ENCODE results near the gene SGTA. TPM values are rescaled to one million over a fixed set of nuclear protein-coding genes. Genes with fewer than 3 reads are reported as not detected.

Gene SGTA
- total and polyA plus RNA-seq, 2 of the 4 experiments (the other 2 are of a cell fraction): 17.4 to 72.9 TPM

DNA sequence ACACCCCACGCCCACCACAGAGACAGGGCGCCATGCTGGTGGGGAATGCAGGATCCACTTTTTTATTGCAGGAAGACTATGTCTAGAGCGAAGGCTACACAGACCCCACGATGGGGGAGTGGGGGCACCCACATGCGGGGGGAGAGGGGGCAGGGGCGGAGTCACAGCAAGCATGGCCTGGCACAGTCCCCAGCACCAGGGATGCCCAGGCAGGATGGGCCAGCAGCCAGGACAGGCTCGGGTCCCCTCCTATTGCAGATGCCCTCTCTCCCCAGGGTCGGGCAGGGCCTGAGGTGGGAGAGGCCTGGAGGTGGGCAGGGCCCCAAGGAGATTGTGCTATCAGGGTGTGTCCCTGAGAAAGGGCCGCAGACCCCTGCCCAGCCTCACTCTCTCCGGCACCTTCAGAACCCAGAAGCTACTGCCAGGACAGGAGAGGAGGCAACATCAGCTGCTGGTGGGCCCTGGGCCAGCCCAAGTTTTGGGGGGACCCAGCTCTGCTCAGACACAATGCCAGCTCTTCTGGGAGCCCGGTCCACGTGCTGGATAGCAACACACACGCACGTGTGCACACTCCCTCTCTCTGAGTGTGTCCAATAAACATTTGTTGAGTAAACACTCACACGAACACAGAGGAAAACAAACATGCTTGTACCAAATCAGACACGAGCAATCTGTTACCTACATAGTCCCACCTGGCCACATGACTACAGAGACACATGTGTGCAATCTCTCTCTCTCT lies 68.4 kb downstream of the SGTA start:
- TF ChIP-seq, protein P1, sequence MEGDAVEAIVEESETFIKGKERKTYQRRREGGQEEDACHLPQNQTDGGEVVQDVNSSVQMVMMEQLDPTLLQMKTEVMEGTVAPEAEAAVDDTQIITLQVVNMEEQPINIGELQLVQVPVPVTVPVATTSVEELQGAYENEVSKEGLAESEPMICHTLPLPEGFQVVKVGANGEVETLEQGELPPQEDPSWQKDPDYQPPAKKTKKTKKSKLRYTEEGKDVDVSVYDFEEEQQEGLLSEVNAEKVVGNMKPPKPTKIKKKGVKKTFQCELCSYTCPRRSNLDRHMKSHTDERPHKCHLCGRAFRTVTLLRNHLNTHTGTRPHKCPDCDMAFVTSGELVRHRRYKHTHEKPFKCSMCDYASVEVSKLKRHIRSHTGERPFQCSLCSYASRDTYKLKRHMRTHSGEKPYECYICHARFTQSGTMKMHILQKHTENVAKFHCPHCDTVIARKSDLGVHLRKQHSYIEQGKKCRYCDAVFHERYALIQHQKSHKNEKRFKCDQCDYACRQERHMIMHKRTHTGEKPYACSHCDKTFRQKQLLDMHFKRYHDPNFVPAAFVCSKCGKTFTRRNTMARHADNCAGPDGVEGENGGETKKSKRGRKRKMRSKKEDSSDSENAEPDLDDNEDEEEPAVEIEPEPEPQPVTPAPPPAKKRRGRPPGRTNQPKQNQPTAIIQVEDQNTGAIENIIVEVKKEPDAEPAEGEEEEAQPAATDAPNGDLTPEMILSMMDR (conservative IDR thresholded peaks at IDR 0.05; ENCODE audit: low read depth, low read length): no peak
- TF ChIP-seq, protein P2, sequence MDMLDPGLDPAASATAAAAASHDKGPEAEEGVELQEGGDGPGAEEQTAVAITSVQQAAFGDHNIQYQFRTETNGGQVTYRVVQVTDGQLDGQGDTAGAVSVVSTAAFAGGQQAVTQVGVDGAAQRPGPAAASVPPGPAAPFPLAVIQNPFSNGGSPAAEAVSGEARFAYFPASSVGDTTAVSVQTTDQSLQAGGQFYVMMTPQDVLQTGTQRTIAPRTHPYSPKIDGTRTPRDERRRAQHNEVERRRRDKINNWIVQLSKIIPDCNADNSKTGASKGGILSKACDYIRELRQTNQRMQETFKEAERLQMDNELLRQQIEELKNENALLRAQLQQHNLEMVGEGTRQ (IDR thresholded peaks at IDR 0.05; ENCODE audit: low read depth, low read length): no peak
- TF ChIP-seq POLR2A (IDR thresholded peaks at IDR 0.05; ENCODE audit: low read depth, low read length) (no peak), BHLHE40 (IDR thresholded peaks at IDR 0.05; ENCODE audit: low read depth, low read length) (no peak), MAZ (IDR thresholded peaks at IDR 0.05; ENCODE audit: borderline replicate concordance, low read depth, low read length) (no peak), SMC3 (IDR thresholded peaks at IDR 0.05; ENCODE audit: low read depth, low read length) (no peak), FOS (IDR thresholded peaks at IDR 0.05; ENCODE audit: low read depth, low read length) (no peak), CEBPB (IDR thresholded peaks at IDR 0.05; ENCODE audit: low read depth, low read length) (no peak), MXI1 (IDR thresholded peaks at IDR 0.05; ENCODE audit: borderline replicate concordance, low read depth, low read length) (no peak)
- TF ChIP-seq, protein P3, sequence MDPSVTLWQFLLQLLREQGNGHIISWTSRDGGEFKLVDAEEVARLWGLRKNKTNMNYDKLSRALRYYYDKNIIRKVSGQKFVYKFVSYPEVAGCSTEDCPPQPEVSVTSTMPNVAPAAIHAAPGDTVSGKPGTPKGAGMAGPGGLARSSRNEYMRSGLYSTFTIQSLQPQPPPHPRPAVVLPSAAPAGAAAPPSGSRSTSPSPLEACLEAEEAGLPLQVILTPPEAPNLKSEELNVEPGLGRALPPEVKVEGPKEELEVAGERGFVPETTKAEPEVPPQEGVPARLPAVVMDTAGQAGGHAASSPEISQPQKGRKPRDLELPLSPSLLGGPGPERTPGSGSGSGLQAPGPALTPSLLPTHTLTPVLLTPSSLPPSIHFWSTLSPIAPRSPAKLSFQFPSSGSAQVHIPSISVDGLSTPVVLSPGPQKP (IDR thresholded peaks at IDR 0.05; ENCODE audit: borderline replicate concordance, low read depth, low read length): no peak
- Histone ChIP-seq H3K23ac (ENCODE audit: low read depth, low read length) (no peak overlapping the region), H2BK5ac (ENCODE audit: low read depth, low read length, poor library complexity, severe bottlenecking) (no peak overlapping the region), H4K20me1 (ENCODE audit: insufficient read depth, low read length) (no peaks in the 10 kb centered on the region; the same call in none of the 2 replicates), H3K27me3 (ENCODE audit: control insufficient read depth, insufficient read depth, low read length) (no peaks in the 10 kb centered on the region; the same call in 1 of the 2 replicates), H4K91ac (ENCODE audit: insufficient read depth, low read depth, low read length) (no peak overlapping the region), H3K4me3 (ENCODE audit: insufficient read depth, low read depth, low read length) (no peak overlapping the region), H4K5ac (ENCODE audit: low read depth, low read length) (no peak overlapping the region), H3K9me1 (ENCODE audit: insufficient read depth, low read length) (peaks cover 12% of the 10 kb centered on the region; the same call in 1 of the 2 replicates), H2AFZ (replicated peaks; ENCODE audit: low read length, poor library complexity) (no peak overlapping the region), H2BK15ac (ENCODE audit: low read depth, low read length) (no peak overlapping the region), H2AK9ac (replicated peaks; ENCODE audit: low read depth, low read length, poor library complexity) (no peak overlapping the region), H3K4me1 (ENCODE audit: control insufficient read depth, insufficient read depth, low read length) (peaks cover 7% of the 10 kb centered on the region), H3K79me1 (ENCODE audit: low read depth in 1 of 2, low read length in 2 of 2) (peaks cover 0 to 3% of the 10 kb centered on the region in 2 experiments; a peak in 2 of 4 replicates), H4K8ac (ENCODE audit: low read depth in 2 of 2, low read length in 2 of 2) (no peak overlapping the region), H3K27ac (ENCODE audit: insufficient read depth, low read length) (no peak overlapping the region), H3K36me3 (ENCODE audit: control insufficient read depth, insufficient read depth, low read length) (peaks cover 4% of the 10 kb centered on the region; the same call in 1 of the 2 replicates), H3K9me3 (ENCODE audit: control insufficient read depth, insufficient read depth, low read length) (peaks cover 9% of the 10 kb centered on the region), H3K18ac (ENCODE audit: low read depth, low read length) (no peak overlapping the region), H3K56ac (ENCODE audit: extremely low read depth, insufficient read depth, low read length) (no peak overlapping the region), H3K14ac (replicated peaks; ENCODE audit: low read depth, low read length) (no peak overlapping the region), H3K4ac (ENCODE audit: low read depth, low read length) (no peak overlapping the region), H2AK5ac (ENCODE audit: low read depth, low read length) (no peak overlapping the region), H2BK120ac (ENCODE audit: low read depth, low read length) (no peak overlapping the region), H2BK20ac (ENCODE audit: low read depth, low read length) (no peak overlapping the region), H3K4me2 (ENCODE audit: low read depth, low read length) (no peak overlapping the region), H3K9ac (ENCODE audit: low read depth, low read length) (no peak overlapping the region)
- BruUV-seq (replicated peaks): no TSS peak
- ChIA-PET POLR2A (ENCODE audit: unreplicated experiment) (no interaction called here), CTCF (no interaction called here)
- intact Hi-C loops (cut with micrococcal nuclease) (no loop called here), in situ Hi-C loops (cut with MboI; ENCODE audit: low sequenced_read_pairs) (no loop called here), dilution Hi-C loops (cut with HindIII; ENCODE audit: low sequenced_read_pairs, unreplicated experiment) (no loop called here)
- DNase-seq (no peak), ATAC-seq (ENCODE audit: low read depth) (no peak)
- WGBS, 2 experiments (ENCODE audit: extremely low coverage in 2 of 2, insufficient read length in 1 of 2): 74% methylated on average over 6 of the region's 16 CpGs; no CpG with 5 or more reads in 1 of the 2 experiments

All from IMR-90 (cell line).